GM18909 (cell line): Measurements from ENCODE around the gene SFMBT2.
"Not testable (repeated sequence)": the region's sequence is repeated elsewhere in the genome, so short reads cannot be mapped to it uniquely, and the experiment has no call there.

Experiments used
- ATAC-seq: cut with Tn5 transposase; IDR thresholded peaks from one replicate; pipeline ENCODE4 v1.9.1; 2021; ENCODE audit warnings: mild to moderate bottlenecking; ENCODE audit not compliant: unreplicated experiment, poor library complexity

SFMBT2 gene

GRCh38 chr10:7302930-7303557 is 107.8 kb downstream of the SFMBT2 start:
- no peak for ATAC-seq

- no peak for ATAC-seq
These were observed 108.4 kb downstream of the SFMBT2 start for GRCh38 chr10:7302392-7302906.

DNA sequence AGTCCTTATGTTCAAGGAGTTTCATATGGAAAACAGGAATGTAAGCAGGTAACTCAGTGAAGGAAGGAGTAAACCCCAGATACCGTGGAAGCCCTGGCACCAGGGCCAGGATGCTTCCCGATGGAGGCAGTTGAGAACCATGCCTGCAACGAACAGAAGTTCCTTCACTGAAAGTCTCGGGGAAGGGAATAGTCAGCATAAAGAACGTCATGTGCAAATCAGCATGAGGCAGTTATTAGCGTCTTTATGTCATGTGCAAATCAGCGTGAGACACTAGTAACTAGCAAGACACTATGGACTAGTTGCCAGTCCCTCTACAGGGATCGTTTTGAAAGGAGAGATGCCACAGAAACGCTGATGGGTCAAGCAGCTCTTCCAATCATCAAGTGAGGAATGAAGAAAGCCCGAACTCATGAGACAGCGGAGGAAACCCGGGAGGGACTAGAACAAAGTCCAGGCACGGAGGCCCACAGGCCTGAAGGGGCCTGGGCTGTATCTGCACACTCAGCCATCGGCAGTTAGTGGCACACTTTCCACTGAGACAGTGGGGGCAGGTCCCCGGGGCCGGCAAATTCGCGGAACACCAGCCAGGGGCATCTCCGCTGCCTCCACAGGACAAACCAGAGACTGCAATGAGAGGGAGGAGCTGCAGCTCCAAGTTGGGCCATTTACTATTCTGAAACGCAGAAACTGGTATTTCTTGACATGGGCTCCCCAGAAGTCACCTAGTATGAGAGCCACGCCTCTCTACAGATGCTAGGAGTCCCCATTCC is 109.6 kb downstream of the SFMBT2 start:
- no peak for ATAC-seq

- ATAC-seq: no peak
These were observed 110.4 kb downstream of the SFMBT2 start for GRCh38 chr10:7300384-7300971.

- ATAC-seq: not testable (repeated sequence)
These were observed 111.1 kb downstream of the SFMBT2 start for GRCh38 chr10:7299601-7300325.

GRCh38 chr10:7298495-7298894 is 112.3 kb downstream of the SFMBT2 start:
- no peak for ATAC-seq

GRCh38 chr10:7297094-7297493 is 113.7 kb downstream of the SFMBT2 start:
- ATAC-seq: no peak

- ATAC-seq: no peak
These were observed 114.2 kb downstream of the SFMBT2 start for GRCh38 chr10:7296648-7297047.

- ATAC-seq: no peak
These were observed 114.8 kb downstream of the SFMBT2 start for GRCh38 chr10:7296076-7296475.

- ATAC-seq: no peak
These were observed 117.4 kb downstream of the SFMBT2 start for GRCh38 chr10:7293378-7293920.

DNA sequence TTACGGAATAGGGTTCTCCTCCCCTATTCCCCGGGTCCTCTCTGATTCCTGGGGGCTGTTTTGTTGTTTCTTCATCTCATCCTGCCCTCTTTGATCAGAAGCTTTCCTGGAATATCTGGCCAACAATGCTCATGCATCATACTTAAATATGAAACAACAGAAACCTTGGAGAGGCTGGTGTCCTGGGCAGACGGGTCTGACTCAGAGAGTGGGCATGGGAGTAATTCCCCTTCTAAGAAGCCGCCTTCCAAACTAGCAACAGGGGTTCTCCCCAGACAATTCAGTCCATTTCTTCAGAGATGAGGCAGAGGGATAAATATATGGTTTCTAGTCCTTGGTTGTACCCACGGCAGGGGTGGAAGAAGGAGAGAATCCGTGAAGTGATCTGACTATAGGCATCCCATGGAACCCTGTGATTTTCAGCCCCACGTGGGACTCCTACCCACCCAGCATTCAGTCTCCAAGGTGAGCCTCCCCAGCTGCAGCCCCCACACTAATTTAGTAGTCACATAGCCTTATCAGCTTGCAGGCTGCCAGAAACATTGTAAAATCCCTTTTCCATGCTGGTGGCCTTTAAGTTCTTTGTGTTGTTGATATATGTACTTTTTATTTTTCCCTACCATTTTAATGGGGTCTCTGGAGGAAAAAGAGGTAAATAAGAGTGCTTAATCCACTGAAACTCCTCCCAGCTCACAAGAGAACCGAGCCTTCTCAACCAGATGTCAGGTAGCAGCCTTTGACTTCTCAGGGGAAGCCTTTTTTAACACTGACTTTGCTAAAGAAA is 119.2 kb downstream of the SFMBT2 start:
- no peak for ATAC-seq

- ATAC-seq: no peak
These were observed 122.7 kb downstream of the SFMBT2 start for GRCh38 chr10:7288060-7288690.

DNA sequence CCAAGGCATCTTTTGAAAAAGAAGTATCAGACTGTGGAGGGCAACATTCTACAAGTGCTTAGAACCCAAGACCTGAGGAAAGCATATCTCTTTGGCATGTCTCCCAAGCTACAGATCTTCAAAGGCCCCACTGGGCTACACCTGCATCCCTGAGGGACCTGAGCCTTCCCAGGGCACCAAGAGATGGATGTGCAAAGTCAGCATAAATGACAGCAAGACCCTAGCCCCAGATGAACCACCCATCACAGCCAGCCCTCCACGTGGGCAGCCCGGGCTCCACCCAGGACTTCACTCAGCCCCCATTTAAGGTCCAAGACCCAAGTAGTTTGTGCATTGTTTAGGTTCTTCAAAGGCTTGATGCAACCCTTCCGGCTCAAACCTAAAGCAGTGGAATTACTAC is 123.5 kb downstream of the SFMBT2 start:
- no peak for ATAC-seq

- ATAC-seq: no peak
These were observed 125.1 kb downstream of the SFMBT2 start for GRCh38 chr10:7285522-7286322.

DNA sequence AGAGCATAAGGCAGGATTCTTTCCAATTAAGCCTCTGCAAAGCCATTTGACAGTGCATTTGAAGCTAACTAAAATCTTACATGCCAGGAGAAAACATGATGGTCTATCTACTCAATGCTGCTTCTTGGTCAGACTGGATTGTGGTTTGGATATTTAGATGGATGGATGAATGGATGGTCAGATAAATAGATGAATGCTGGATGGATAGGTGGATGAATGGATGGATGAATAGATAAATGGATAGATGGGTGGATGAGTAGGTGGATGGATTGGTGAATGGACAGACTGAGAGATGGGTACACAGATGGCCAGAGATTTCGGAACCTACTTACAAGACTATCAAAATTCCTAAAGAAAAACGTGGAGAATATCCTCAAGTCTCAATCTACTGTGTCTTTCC is 127.6 kb downstream of the SFMBT2 start:
- ATAC-seq: no peak

DNA sequence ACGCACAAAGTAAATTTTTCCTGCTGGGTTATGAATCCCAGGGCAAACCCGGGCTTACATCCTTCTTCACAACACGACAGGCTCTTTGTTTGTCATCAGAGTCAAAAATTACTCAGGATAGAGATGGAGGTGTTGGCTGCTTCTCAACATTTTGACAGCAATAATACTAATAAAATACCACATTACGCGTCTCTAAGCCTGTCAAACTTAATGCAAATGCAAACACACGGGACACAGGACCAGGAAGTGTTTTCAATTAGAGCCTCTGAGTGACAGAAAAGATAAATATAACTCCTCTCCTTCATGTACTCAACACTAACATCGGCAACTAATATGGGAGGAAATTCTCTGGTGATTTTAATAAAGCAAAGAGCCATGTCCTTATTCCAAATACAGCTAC is 128.4 kb downstream of the SFMBT2 start:
- ATAC-seq: no peak

GRCh38 chr10:7281429-7281828 is 129.4 kb downstream of the SFMBT2 start:
- no peak for ATAC-seq

- no peak for ATAC-seq
These were observed 131.5 kb downstream of the SFMBT2 start for GRCh38 chr10:7279303-7279702.
